ENCODE results near the gene C2CD4D. TPM values are rescaled to one million over a fixed set of nuclear protein-coding genes. Genes with fewer than 3 reads are reported as not detected.

C2CD4D gene
- polyA plus RNA-seq, 4 donors: 0.46 to 0.62 TPM; not detected in 2

GRCh38 chr1:151802372-151802771 lies 37.2 kb downstream of the C2CD4D start:
- H3K27me3 ChIP-seq (ENCODE audit: control insufficient read depth in 3 of 3, insufficient read depth in 3 of 3, low read length in 3 of 3): peaks cover 0 to 54% (median 0%) of the 10 kb centered on the region in 3 donors
- no peaks in the 10 kb centered on the region for H3K9me3 ChIP-seq (ENCODE audit: control insufficient read depth in 2 of 2, insufficient read depth in 1 of 2, low read depth in 1 of 2, low read length in 1 of 2)
- H3K27ac ChIP-seq (ENCODE audit: low read depth in 1 of 3, low read length in 2 of 3): no peak overlapping the region
- H3K36me3 ChIP-seq (ENCODE audit: control insufficient read depth in 3 of 3, insufficient read depth in 2 of 3, low read depth in 1 of 3, low read length in 3 of 3): no peaks in the 10 kb centered on the region
- DNase-seq (no peak), FAIRE-seq (no peak)
- no peaks in the 10 kb centered on the region for H3K4me1 ChIP-seq (ENCODE audit: control insufficient read depth in 3 of 3, insufficient read depth in 2 of 3, low read depth in 1 of 3, low read length in 2 of 3)
- 86 to 93% (median 90%) methylated on average over 5 of the region's 5 CpGs for WGBS, 3 donors
- no peak overlapping the region for H3K4me3 ChIP-seq (ENCODE audit: low read depth in 1 of 3, low read length in 3 of 3)

- no peak for FAIRE-seq
- H3K4me3 ChIP-seq (ENCODE audit: low read depth in 1 of 3, low read length in 3 of 3): no peak overlapping the region
- H3K36me3 ChIP-seq (ENCODE audit: control insufficient read depth in 3 of 3, insufficient read depth in 2 of 3, low read depth in 1 of 3, low read length in 3 of 3): no peaks in the 10 kb centered on the region
- 75 to 89% (median 78%) methylated on average over 4 to 7 of the region's 7 CpGs for WGBS, 3 donors
- no peaks in the 10 kb centered on the region for H3K9me3 ChIP-seq (ENCODE audit: control insufficient read depth in 2 of 2, insufficient read depth in 1 of 2, low read depth in 1 of 2, low read length in 1 of 2)
- H3K4me1 ChIP-seq (ENCODE audit: control insufficient read depth in 3 of 3, insufficient read depth in 2 of 3, low read depth in 1 of 3, low read length in 2 of 3): no peaks in the 10 kb centered on the region
- H3K27me3 ChIP-seq (ENCODE audit: control insufficient read depth in 3 of 3, insufficient read depth in 3 of 3, low read length in 3 of 3): peaks cover 0 to 54% (median 0%) of the 10 kb centered on the region in 3 donors
- no peak for DNase-seq
- no peak overlapping the region for H3K27ac ChIP-seq (ENCODE audit: low read depth in 1 of 3, low read length in 2 of 3)
Observed at GRCh38 chr1:151801846-151802245, 37.8 kb downstream of the C2CD4D start.

GRCh38 chr1:151801310-151801820 lies 38.3 kb downstream of the C2CD4D start:
- no peak for FAIRE-seq
- 86 to 92% (median 89%) methylated on average over 12 of the region's 12 CpGs for WGBS, 3 donors

GRCh38 chr1:151800830-151801229 lies 38.8 kb downstream of the C2CD4D start:
- FAIRE-seq (no peak), DNase-seq (no peak)
- Histone ChIP-seq H3K9me3 (ENCODE audit: control insufficient read depth in 2 of 2, insufficient read depth in 1 of 2, low read depth in 1 of 2, low read length in 1 of 2) (no peaks in the 10 kb centered on the region), H3K4me3 (ENCODE audit: low read depth in 1 of 3, low read length in 3 of 3) (no peak overlapping the region), H3K36me3 (ENCODE audit: control insufficient read depth in 3 of 3, insufficient read depth in 2 of 3, low read depth in 1 of 3, low read length in 3 of 3) (no peaks in the 10 kb centered on the region), H3K4me1 (ENCODE audit: control insufficient read depth in 3 of 3, insufficient read depth in 2 of 3, low read depth in 1 of 3, low read length in 2 of 3) (no peaks in the 10 kb centered on the region), H3K27me3 (ENCODE audit: control insufficient read depth in 3 of 3, insufficient read depth in 3 of 3, low read length in 3 of 3) (peaks cover 0 to 54% (median 0%) of the 10 kb centered on the region in 3 donors), H3K27ac (ENCODE audit: low read depth in 1 of 3, low read length in 2 of 3) (no peak overlapping the region)
- 44 to 64% (median 55%) methylated on average over 8 of the region's 8 CpGs for WGBS, 3 donors

More at GRCh38 chr1:151801310-151801820, 38.3 kb downstream of the C2CD4D start:
- H3K9me3 ChIP-seq (ENCODE audit: control insufficient read depth in 2 of 2, insufficient read depth in 1 of 2, low read depth in 1 of 2, low read length in 1 of 2): no peaks in the 10 kb centered on the region
- H3K36me3 ChIP-seq (ENCODE audit: control insufficient read depth in 3 of 3, insufficient read depth in 2 of 3, low read depth in 1 of 3, low read length in 3 of 3): no peaks in the 10 kb centered on the region
- H3K4me1 ChIP-seq (ENCODE audit: control insufficient read depth in 3 of 3, insufficient read depth in 2 of 3, low read depth in 1 of 3, low read length in 2 of 3): no peaks in the 10 kb centered on the region
- DNase-seq: no peak
- H3K27me3 ChIP-seq (ENCODE audit: control insufficient read depth in 3 of 3, insufficient read depth in 3 of 3, low read length in 3 of 3): peaks cover 0 to 54% (median 0%) of the 10 kb centered on the region in 3 donors
- no peak overlapping the region for H3K4me3 ChIP-seq (ENCODE audit: low read depth in 1 of 3, low read length in 3 of 3)
- no peak overlapping the region for H3K27ac ChIP-seq (ENCODE audit: low read depth in 1 of 3, low read length in 2 of 3)

- 61 to 75% (median 67%) methylated on average over 9 of the region's 9 CpGs for WGBS, 3 donors
- peaks cover 0 to 43% (median 0%) of the 10 kb centered on the region in 3 donors for H3K27me3 ChIP-seq (ENCODE audit: control insufficient read depth in 3 of 3, insufficient read depth in 3 of 3, low read length in 3 of 3)
- FAIRE-seq: no peak
- H3K36me3 ChIP-seq (ENCODE audit: control insufficient read depth in 3 of 3, insufficient read depth in 2 of 3, low read depth in 1 of 3, low read length in 3 of 3): no peaks in the 10 kb centered on the region
- no peak overlapping the region for H3K27ac ChIP-seq (ENCODE audit: low read depth in 1 of 3, low read length in 2 of 3)
- no peak for DNase-seq
- no peak overlapping the region for H3K4me3 ChIP-seq (ENCODE audit: low read depth in 1 of 3, low read length in 3 of 3)
- H3K4me1 ChIP-seq (ENCODE audit: control insufficient read depth in 3 of 3, insufficient read depth in 2 of 3, low read depth in 1 of 3, low read length in 2 of 3): no peaks in the 10 kb centered on the region
- no peaks in the 10 kb centered on the region for H3K9me3 ChIP-seq (ENCODE audit: control insufficient read depth in 2 of 2, insufficient read depth in 1 of 2, low read depth in 1 of 2, low read length in 1 of 2)
Observed at GRCh38 chr1:151799179-151800022, 40.2 kb downstream of the C2CD4D start.

- FAIRE-seq: no peak
- H3K4me1 ChIP-seq (ENCODE audit: control insufficient read depth in 3 of 3, insufficient read depth in 2 of 3, low read depth in 1 of 3, low read length in 2 of 3): no peaks in the 10 kb centered on the region
Observed at GRCh38 chr1:151798571-151798970, 41.0 kb downstream of the C2CD4D start.

GRCh38 chr1:151790940-151791651 lies 48.5 kb downstream of the C2CD4D start:
- no peak for FAIRE-seq
- H3K4me1 ChIP-seq (ENCODE audit: control insufficient read depth in 3 of 3, insufficient read depth in 2 of 3, low read depth in 1 of 3, low read length in 2 of 3): peaks cover 0 to 4% (median 0%) of the 10 kb centered on the region in 3 donors
- peak; percentile 17 to 31 for DNase-seq
- peak overlapping the region; percentile 77 to 88 (median 85) for H3K4me3 ChIP-seq (ENCODE audit: low read depth in 1 of 3, low read length in 3 of 3)
- H3K9me3 ChIP-seq (ENCODE audit: control insufficient read depth in 2 of 2, insufficient read depth in 1 of 2, low read depth in 1 of 2, low read length in 1 of 2): no peaks in the 10 kb centered on the region
- no peaks in the 10 kb centered on the region for H3K27me3 ChIP-seq (ENCODE audit: control insufficient read depth in 3 of 3, insufficient read depth in 3 of 3, low read length in 3 of 3)
- H3K36me3 ChIP-seq (ENCODE audit: control insufficient read depth in 3 of 3, insufficient read depth in 2 of 3, low read depth in 1 of 3, low read length in 3 of 3): no peaks in the 10 kb centered on the region
- 0 to 1% (median 1%) methylated on average over 46 to 52 of the region's 52 CpGs for WGBS, 3 donors
- peak overlapping the region in 2 of 3 donors; percentile 33 to 39 for H3K27ac ChIP-seq (ENCODE audit: low read depth in 1 of 3, low read length in 2 of 3)

More at GRCh38 chr1:151798571-151798970, 41.0 kb downstream of the C2CD4D start:
- Histone ChIP-seq H3K9me3 (ENCODE audit: control insufficient read depth in 2 of 2, insufficient read depth in 1 of 2, low read depth in 1 of 2, low read length in 1 of 2) (no peaks in the 10 kb centered on the region), H3K36me3 (ENCODE audit: control insufficient read depth in 3 of 3, insufficient read depth in 2 of 3, low read depth in 1 of 3, low read length in 3 of 3) (no peaks in the 10 kb centered on the region), H3K4me3 (ENCODE audit: low read depth in 1 of 3, low read length in 3 of 3) (no peak overlapping the region), H3K27me3 (ENCODE audit: control insufficient read depth in 3 of 3, insufficient read depth in 3 of 3, low read length in 3 of 3) (peaks cover 0 to 37% (median 0%) of the 10 kb centered on the region in 3 donors), H3K27ac (ENCODE audit: low read depth in 1 of 3, low read length in 2 of 3) (no peak overlapping the region)
- DNase-seq: no peak
- 89 to 93% (median 92%) methylated on average over 5 of the region's 5 CpGs for WGBS, 3 donors

Data from small intestine (tissue), 7 donors.